GM19463 (cell line): ENCODE results near the gene ZNF236.

ENCODE experiments used
- ATAC-seq: cut with Tn5 transposase; IDR thresholded peaks from one replicate; pipeline ENCODE4 v1.9.1; 2021; ENCODE audit warnings: mild to moderate bottlenecking, moderate library complexity; ENCODE audit not compliant: unreplicated experiment

ZNF236 gene

GRCh38 chr18:77000527-77000926 lies 178.2 kb downstream of the ZNF236 start:
- no peak for ATAC-seq

DNA sequence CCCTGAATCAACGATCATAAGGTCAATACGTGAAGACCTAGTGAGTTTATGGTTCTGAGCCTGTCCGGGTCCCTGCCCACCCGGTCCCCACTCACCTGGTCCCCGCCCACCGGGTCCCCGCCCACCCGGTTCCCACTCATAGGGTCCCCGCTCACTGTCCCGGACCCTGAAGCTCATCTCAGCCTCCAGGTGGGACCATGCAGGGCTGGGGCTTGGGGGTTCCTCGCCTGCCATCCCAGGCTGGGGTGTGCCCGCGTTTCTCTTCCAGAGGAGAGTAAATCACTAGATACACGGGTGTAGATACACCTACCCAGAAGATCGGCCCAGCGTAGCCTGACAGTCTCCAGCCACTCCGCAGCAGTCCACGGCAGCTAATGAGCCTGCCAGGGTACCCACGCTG lies 178.7 kb downstream of the ZNF236 start:
- ATAC-seq, result no peak

GRCh38 chr18:77001979-77002378 lies 179.6 kb downstream of the ZNF236 start:
- ATAC-seq, result no peak

GRCh38 chr18:77002496-77002895 lies 180.1 kb downstream of the ZNF236 start:
- ATAC-seq, result no peak

DNA sequence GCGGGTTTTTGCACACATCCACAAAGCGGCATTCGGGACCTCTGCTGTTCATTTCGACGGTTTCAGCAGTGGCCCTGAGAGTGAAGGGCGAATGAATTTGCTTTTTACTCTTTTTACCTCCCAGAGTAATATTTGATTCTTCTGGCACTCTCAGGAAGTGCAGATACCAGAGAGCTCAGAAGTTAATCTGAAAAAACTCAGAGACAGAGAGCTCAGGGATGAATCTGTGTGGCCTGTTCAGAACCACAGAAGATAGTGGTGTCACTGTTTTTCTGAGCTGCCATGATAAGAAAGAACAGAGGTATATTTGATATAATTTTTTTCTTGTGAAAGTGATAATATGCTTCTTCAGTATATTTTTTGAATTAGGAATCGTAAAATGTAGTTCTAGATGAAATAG lies 181.0 kb downstream of the ZNF236 start:
- no peak for ATAC-seq

DNA sequence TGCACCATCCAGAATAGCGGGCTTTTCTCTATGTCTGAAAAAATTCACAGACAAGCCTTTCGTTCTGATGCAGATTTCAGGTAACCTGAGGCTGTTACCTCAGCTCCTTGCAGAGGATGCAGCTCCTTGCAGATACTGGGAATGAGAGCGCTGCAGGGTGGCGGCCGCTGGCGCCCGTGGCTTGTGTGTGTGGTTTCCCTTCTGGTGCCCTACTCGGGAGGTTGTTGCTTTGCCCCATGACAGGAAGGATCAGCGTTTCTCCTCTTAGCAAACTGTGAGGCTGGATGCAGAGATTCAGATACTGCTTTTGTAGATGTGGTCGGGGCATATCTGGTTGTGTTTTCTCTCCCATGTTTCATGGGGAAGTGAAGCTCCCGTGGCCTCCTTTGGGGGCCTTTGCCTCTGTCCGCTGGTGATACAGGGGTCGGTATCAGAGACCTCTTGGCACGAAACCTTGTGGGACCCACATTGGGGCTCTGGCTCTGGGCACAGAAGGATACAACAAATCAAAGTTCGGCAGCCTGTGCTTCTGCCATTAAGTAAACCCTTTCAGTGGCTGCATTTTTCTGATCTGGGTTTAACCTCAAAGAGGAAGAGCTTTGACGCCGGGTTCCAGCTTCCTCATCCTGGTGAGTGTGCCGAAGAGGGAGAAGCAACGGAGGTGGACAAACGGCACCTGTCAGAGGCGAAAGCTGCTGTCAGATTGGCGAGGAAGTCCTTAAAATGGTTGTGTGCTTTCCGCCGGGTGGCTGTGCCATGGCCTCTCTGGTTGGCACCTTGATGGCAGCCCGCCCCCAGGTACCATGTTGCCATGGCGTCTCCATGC lies 182.4 kb downstream of the ZNF236 start:
- no peak for ATAC-seq

DNA sequence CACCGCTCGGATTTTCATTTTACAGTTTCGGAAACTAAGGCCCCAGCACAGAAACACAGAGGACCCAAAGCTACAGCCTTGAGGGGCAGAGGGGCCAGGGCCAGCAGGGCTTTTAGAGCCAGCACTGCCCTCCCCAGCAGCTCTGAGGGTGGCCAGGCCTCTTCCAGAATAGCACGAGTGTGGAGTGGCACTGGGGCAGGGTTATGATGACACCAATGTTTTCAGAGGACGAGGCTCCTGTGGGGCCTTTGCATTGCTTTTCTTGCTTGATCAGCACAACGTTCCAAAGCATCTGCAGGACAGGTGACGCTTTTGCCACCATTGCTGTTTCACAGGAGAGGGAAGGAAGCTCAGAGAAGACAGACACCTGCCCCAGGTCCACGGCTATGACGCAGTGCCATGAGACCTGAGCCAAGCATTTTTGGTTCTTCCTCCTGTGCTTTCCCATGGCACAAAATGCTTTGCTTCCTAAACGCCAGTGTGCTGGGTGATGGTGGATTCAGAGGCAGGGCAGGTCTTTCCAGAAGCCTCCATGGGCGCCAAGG lies 183.4 kb downstream of the ZNF236 start:
- ATAC-seq, result no peak

DNA sequence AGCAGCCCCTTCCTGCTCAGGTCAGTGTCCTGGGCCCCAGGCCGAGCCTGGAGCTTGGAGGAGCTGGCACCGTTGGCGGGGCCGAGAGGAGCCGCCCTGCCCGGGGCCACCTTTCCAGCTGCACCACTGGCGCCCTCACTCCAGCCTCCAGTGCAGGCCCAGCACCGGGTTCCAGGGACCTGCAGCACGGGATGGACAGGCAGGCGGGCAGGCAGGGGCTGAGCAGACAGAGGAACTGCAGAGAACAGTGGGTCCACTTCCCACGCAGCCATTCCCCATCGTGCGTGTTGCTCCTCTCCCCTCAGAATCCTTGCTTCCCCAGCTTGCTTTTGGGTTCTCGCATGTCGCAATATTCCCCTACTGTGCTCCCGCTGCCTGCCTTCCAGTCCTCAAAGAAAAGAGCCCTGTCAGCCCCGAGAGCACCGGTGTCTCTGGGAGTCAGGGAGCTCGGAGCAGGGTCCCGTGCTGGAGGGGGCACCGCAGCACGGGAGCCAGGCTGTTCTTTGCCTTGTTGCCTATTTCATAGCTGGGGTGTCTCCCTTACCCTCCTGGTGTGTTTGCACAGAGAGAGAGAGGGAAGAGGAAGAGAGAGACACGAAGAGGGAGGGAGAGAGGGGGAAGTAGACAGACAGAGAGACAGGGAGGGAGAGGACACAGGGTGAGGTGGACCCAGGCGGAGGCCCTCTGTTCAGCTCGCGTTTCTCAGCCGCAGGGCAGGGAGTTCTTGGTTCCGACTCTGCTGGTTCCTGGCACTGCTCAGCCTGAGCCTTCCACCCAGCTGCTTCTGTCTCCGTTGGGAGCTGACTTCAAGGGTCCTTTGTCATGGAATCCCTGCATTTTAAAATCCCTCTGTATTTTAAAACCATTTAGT lies 184.2 kb downstream of the ZNF236 start:
- no peak for ATAC-seq

- no peak for ATAC-seq
These were observed 184.9 kb downstream of the ZNF236 start for GRCh38 chr18:77007251-77007650.

DNA sequence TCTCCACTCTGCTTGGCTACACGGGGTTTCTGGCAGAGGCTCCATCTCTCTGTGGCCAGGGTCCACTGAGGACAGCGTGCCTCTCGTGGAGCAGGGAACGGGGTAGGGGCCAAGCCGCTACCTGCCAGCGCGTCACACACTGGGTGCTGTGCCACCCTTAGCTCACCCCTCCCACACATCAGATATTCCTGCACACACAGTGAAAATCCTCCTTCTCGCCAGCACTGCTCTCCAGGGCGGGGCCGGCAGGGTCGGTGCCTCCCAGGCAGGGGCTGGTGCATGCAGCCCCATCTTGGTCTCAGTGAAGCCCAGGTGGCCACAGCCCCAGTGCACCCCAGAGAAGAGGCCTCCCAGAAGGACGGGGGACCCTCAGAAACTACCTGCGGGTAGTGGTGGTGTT lies 185.6 kb downstream of the ZNF236 start:
- ATAC-seq, result no peak

- ATAC-seq, result no peak
These were observed 186.4 kb downstream of the ZNF236 start for GRCh38 chr18:77008576-77009315.

- no peak for ATAC-seq
These were observed 187.3 kb downstream of the ZNF236 start for GRCh38 chr18:77009675-77010074.

DNA sequence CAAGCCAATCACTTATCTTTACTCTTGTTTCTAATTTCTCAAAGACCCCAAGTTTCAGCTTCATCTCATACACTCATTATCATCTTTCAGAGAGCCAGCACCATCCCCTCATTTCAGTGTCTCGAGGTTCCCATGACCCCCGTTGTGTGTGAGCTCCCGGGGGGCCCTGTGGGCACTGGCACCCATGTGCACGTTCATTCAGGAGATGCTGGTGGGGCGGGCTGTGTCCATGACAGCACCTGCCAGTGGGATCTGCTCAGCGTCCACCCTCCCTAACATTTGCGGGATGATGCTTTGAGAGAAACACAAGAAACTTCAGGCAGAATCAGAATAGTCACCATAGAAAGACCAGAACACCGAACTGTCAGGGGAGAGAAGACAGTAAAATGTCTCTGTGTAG lies 189.8 kb downstream of the ZNF236 start:
- no peak for ATAC-seq

- ATAC-seq, result no peak
These were observed 190.6 kb downstream of the ZNF236 start for GRCh38 chr18:77012806-77013541.

- ATAC-seq, result no peak
These were observed 191.6 kb downstream of the ZNF236 start for GRCh38 chr18:77013811-77014521.

- no peak for ATAC-seq
These were observed 192.2 kb downstream of the ZNF236 start for GRCh38 chr18:77014538-77014937.

DNA sequence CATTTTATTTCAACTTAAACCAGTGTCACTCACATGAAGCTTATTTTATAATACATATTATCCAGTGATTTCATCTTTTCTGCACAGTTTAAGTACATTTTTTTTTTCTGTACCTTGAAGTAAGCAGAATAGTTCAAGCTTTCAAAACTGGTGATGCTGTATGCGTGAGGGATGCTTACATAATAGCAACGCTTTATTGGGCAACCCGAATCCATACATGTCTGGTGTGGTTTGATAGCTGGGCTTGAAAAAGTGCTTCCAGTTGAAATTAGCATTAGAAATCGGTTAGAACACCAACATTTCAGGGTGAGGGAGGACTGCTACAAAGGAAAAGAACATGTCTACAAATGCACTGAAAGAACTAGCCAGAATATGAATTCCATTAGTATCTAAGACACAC lies 192.8 kb downstream of the ZNF236 start:
- ATAC-seq, result no peak

GRCh38 chr18:77015771-77016710 lies 193.7 kb downstream of the ZNF236 start:
- ATAC-seq, result no peak

DNA sequence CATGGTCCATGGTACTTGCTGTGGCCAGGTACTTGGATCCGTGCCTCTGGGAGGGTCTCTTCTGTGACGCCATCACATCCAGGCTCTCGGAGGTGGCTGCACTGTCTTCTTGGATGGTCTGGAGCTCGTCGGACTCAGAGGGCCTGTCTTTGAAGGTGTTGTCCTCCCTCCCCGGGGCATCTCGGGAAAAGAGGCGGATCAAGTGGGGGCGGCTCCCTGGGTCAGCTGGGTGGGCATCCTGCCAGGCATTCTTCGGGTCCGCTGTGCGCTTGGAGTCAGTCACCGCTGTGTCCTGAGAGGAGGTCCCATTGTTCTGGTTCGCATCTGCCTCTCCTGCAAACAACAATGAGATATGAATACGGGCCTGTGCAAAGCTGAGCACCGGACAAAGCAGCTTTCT lies 194.6 kb downstream of the ZNF236 start:
- no peak for ATAC-seq
